GM19193 (cell line): ENCODE data around the gene KRR1.

Experiments used
- POLR2A ChIP-seq: IDR thresholded peaks from 4 replicates; pipeline ENCODE4 v1.6.1; 2011; ENCODE audit not compliant: insufficient read depth, insufficient read length; ENCODE audit errors: extremely low read depth

The KRR1 gene

DNA sequence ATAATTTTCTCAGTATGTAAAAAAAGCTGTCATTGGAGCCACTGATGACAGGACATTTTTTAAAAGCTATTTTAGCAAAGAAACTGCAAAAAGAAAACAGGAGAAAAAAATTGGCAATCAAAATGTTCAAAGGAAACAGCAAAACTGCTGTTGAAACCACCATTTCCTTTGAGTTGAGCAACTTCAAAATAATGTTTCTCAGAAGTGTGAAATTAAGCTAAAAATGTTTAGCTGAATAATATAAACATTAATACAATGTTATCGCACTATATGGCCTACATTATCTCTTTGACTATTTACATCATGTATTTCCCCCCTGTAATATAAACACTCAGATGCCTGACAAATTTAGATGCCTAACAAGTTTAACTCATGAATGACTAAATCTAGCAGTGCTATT, 54.2 kb downstream of the KRR1 start:
- no peak for TF ChIP-seq POLR2A

- no peak for TF ChIP-seq POLR2A
These were observed 55.6 kb downstream of the KRR1 start for GRCh38 chr12:75455839-75456238.

GRCh38 chr12:75452675-75453330, 58.6 kb downstream of the KRR1 start:
- TF ChIP-seq POLR2A = no peak

- TF ChIP-seq POLR2A = no peak
These were observed 63.6 kb downstream of the KRR1 start for GRCh38 chr12:75447691-75448393.

- no peak for TF ChIP-seq POLR2A
These were observed 64.6 kb downstream of the KRR1 start for GRCh38 chr12:75446857-75447256.

- no peak for TF ChIP-seq POLR2A
These were observed 66.8 kb downstream of the KRR1 start for GRCh38 chr12:75444429-75445136.

DNA sequence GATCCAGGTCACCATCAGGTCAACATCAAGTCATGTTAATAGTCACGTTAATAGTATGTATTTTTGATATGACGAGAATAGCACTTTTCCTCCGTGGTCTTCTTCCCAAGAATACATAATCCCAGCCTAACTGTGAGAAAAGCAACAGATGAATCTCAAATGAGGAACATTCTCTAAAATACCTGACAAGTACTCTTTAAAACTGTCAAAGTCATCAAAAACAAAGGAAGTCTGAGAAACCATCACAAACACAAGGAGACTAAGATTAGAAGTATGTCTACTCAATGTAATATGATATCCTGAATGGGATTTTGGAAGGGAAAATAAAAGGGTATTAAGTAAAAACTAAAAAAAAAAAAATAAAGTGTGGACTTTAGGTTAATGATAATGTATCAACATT, 67.7 kb downstream of the KRR1 start:
- no peak for TF ChIP-seq POLR2A
